Hepatocyte (in vitro differentiated cells): ENCODE results near the gene BICDL1. TPM values are rescaled to one million over a fixed set of nuclear protein-coding genes. Genes with fewer than 3 reads are reported as not detected.

Source experiments
- DNase-seq: peaks from one replicate; pipeline ENCODE4 v3.0.0-alpha.2; 2016; ENCODE audit warnings: low spot score
- H2AFZ ChIP-seq: fragments of 200-600 bp; sonication (generic); 2 replicates; pipeline ENCODE4 v1.6.0; 2016; ENCODE audit warnings: antibody characterized with exemption, mild to moderate bottlenecking
- H3K27ac ChIP-seq: fragments of 200-600 bp; sonication (generic); 2 replicates; pipeline ENCODE4 v1.5.1; 2016; ENCODE audit warnings: mild to moderate bottlenecking
- H3K27me3 ChIP-seq: fragments of 200-600 bp; sonication (generic); 2 replicates; pipeline ENCODE4 v1.6.1; 2016
- H3K36me3 ChIP-seq: fragments of 200-600 bp; sonication (generic); replicated peaks from 2 replicates; pipeline ENCODE4 v1.5.1; 2016; ENCODE audit warnings: low read depth; ENCODE audit not compliant: insufficient read depth
- H3K4me1 ChIP-seq: fragments of 200-600 bp; sonication (generic); 2 replicates; pipeline ENCODE4 v1.5.1; 2016; ENCODE audit warnings: mild to moderate bottlenecking, moderate library complexity; ENCODE audit not compliant: insufficient read depth
- H3K4me2 ChIP-seq: fragments of 200-600 bp; sonication (generic); 2 replicates; pipeline ENCODE4 v1.6.0; 2016
- H3K4me3 ChIP-seq: fragments of 200-600 bp; sonication (generic); 2 replicates; pipeline ENCODE4 v1.5.1; 2016; ENCODE audit warnings: mild to moderate bottlenecking
- H3K79me2 ChIP-seq: fragments of 200-600 bp; sonication (generic); 2 replicates; pipeline ENCODE4 v1.6.0; 2017; ENCODE audit warnings: mild to moderate bottlenecking
- H3K9me2 ChIP-seq: fragments of 200-600 bp; sonication (generic); replicated peaks from 2 replicates; pipeline ENCODE4 v1.6.0; 2017; ENCODE audit warnings: mild to moderate bottlenecking; ENCODE audit not compliant: insufficient read depth
- H3K9me3 ChIP-seq: fragments of 200-600 bp; sonication (generic); 2 replicates; pipeline ENCODE4 v1.5.1; 2016; ENCODE audit warnings: low read depth, mild to moderate bottlenecking
- H4K20me1 ChIP-seq: fragments of 200-600 bp; sonication (generic); 2 replicates; pipeline ENCODE4 v1.6.0; 2016; ENCODE audit warnings: mild to moderate bottlenecking; ENCODE audit not compliant: insufficient read depth, poor library complexity, severe bottlenecking
- EZH2 ChIP-seq: fragments of 200-600 bp; sonication (generic); IDR thresholded peaks from 2 replicates; pipeline ENCODE4 v1.6.1; 2016; ENCODE audit warnings: antibody characterized with exemption, mild to moderate bottlenecking, borderline replicate concordance
- EZH2phosphoT487 ChIP-seq: fragments of 200-600 bp; sonication (generic); IDR thresholded peaks from one replicate; pipeline ENCODE4 v1.6.1; 2018; ENCODE audit warnings: antibody characterized with exemption, mild to moderate bottlenecking, low read depth, moderate library complexity; ENCODE audit not compliant: unreplicated experiment, severe bottlenecking
- WGBS: methylation state at CpG from one replicate; pipeline ENCODE4 v1.1.6; 2016; ENCODE audit warnings: low lambda C conversion rate; ENCODE audit errors: missing lambda C conversion rate; 5-methylcytosine and 5-hydroxymethylcytosine counted together
- polyA plus RNA-seq: library from polyadenylated mRNA; unstranded; fragments of >200 nt; fragmentation: Nextera tagmentation; extraction: Ambion mirVana; gene quantifications from 2 replicates; pipeline ENCODE4 v1.2.1, GENCODE V29; 2016
- total RNA-seq: library from RNA; depleted of rRNA; stranded (reverse); fragments of >200 nt; gene quantifications from 2 replicates; pipeline ENCODE4 v1.2.3, GENCODE V29; 2014
- TF ChIP-seq, protein P1 (sequence below): fragments of 200-600 bp; sonication (generic); IDR thresholded peaks from 2 replicates; pipeline ENCODE4 v1.5.1; 2016; ENCODE audit warnings: antibody characterized with exemption, mild to moderate bottlenecking; ENCODE audit not compliant: poor library complexity

The BICDL1 gene
- total and polyA plus RNA-seq, 2 experiments from 2014 or later = 10.6 to 21.9 TPM

- no peaks in the 10 kb centered on the region for H4K20me1 ChIP-seq
- H3K4me2 ChIP-seq = no peak overlapping the region
- no peak for DNase-seq
- no peaks in the 10 kb centered on the region for H3K9me3 ChIP-seq
- H3K36me3 ChIP-seq = no peaks in the 10 kb centered on the region
- TF ChIP-seq EZH2 (no peak), EZH2phosphoT487 (no peak)
- TF ChIP-seq, protein P1, sequence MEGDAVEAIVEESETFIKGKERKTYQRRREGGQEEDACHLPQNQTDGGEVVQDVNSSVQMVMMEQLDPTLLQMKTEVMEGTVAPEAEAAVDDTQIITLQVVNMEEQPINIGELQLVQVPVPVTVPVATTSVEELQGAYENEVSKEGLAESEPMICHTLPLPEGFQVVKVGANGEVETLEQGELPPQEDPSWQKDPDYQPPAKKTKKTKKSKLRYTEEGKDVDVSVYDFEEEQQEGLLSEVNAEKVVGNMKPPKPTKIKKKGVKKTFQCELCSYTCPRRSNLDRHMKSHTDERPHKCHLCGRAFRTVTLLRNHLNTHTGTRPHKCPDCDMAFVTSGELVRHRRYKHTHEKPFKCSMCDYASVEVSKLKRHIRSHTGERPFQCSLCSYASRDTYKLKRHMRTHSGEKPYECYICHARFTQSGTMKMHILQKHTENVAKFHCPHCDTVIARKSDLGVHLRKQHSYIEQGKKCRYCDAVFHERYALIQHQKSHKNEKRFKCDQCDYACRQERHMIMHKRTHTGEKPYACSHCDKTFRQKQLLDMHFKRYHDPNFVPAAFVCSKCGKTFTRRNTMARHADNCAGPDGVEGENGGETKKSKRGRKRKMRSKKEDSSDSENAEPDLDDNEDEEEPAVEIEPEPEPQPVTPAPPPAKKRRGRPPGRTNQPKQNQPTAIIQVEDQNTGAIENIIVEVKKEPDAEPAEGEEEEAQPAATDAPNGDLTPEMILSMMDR = no peak
- no peaks in the 10 kb centered on the region for H3K27me3 ChIP-seq
- no peak overlapping the region for H3K27ac ChIP-seq
- no peaks in the 10 kb centered on the region for H3K4me1 ChIP-seq
- no peak overlapping the region for H2AFZ ChIP-seq
- H3K4me3 ChIP-seq = no peak overlapping the region
- no peaks in the 10 kb centered on the region for H3K9me2 ChIP-seq
- 81% methylated on average over 2 of the region's 2 CpGs for WGBS
- H3K79me2 ChIP-seq = no peaks in the 10 kb centered on the region
These were observed 77.3 kb downstream of the BICDL1 start for GRCh38 chr12:120066341-120066740.

DNA sequence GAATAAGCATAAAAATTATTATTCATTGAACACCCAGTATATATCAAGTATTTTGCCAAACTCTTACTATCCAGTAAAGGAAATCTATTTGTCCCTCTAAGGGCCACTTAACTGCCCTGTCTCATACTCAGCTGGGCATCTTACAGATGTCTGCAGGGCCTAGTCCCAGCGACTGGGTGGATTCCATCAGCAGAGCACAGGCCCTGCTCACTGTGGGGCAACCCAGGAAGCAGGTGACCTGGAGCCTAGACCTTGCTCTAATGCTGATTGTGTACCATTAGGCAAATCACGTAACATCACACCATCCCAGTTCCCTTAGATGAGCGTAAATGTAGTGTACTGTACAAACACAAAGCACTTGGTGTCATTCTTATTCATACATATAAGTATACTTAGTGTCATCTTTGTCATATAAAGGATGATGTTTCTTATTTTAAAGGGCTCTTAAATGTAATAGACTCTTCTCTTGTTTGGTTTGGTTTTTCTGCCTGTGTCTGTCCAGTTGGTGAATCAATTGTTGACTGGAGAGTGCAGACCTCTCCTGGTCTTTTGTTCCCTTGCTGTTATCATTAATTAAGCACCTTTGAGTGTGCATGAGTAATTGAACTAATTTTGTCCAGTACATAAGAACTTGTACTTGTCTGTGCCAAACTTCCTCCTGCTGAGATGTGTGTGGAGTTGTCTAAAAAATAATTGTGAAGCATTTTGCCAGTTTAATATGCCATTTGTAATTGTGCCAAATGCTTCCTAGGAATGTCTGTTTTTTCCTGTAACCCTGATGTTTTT lies 78.2 kb downstream of the BICDL1 start:
- no peak for DNase-seq
- H4K20me1 ChIP-seq = no peaks in the 10 kb centered on the region
- H3K4me2 ChIP-seq = no peak overlapping the region
- no peaks in the 10 kb centered on the region for H3K9me2 ChIP-seq
- TF ChIP-seq, protein P1 = no peak
- TF ChIP-seq EZH2phosphoT487 = no peak
- no peak for TF ChIP-seq EZH2
- no peak overlapping the region for H2AFZ ChIP-seq
- no peak overlapping the region for H3K27ac ChIP-seq
- no peaks in the 10 kb centered on the region for H3K4me1 ChIP-seq
- 87% methylated on average over 3 of the region's 3 CpGs for WGBS
- H3K27me3 ChIP-seq = no peaks in the 10 kb centered on the region
- no peak overlapping the region for H3K4me3 ChIP-seq
- no peaks in the 10 kb centered on the region for H3K9me3 ChIP-seq
- H3K79me2 ChIP-seq = no peaks in the 10 kb centered on the region
- no peaks in the 10 kb centered on the region for H3K36me3 ChIP-seq

DNA sequence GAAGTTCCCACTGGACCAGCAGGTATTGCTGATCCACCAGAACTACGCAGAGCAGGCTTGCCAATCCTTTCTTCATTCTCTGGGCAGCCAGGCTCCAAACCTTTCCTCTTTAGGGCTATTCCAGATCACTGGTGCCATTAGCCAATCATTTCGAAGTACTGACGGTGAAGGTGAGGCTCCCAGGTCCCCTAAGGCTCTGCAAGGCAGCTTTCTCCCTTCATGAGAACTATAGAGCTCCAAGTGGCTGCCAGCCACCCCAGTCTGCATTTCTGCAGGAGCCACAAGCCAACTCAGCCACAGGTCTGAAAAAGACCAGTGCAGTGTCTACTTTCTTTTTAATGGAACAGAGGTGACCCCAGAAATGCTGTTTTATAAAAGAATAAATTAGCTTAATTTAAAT lies 78.9 kb downstream of the BICDL1 start:
- Histone ChIP-seq H3K79me2 (no peaks in the 10 kb centered on the region), H3K27ac (no peak overlapping the region), H2AFZ (no peak overlapping the region), H4K20me1 (no peaks in the 10 kb centered on the region), H3K9me2 (no peaks in the 10 kb centered on the region), H3K4me1 (no peaks in the 10 kb centered on the region), H3K4me2 (no peak overlapping the region), H3K27me3 (no peaks in the 10 kb centered on the region), H3K9me3 (no peaks in the 10 kb centered on the region), H3K36me3 (no peaks in the 10 kb centered on the region), H3K4me3 (no peak overlapping the region)
- WGBS = 76% methylated on average over 3 of the region's 3 CpGs
- TF ChIP-seq EZH2phosphoT487 = no peak
- TF ChIP-seq, protein P1 = no peak
- TF ChIP-seq EZH2 = no peak
- DNase-seq = no peak
